H9 (cell line): Measurements from ENCODE around the gene PTPN7. TPM values are rescaled to one million over a fixed set of nuclear protein-coding genes. Genes with fewer than 3 reads are reported as not detected.

Experiments used
- DNase-seq: peaks from one replicate; pipeline ENCODE4 v3.0.0-alpha.2; 2017
- H2AFZ ChIP-seq: one replicate; pipeline ENCODE4 v1.6.1; 2013; ENCODE audit warnings: mild to moderate bottlenecking, low read length, control low read depth, moderate library complexity
- H2AK5ac ChIP-seq: 2 replicates; pipeline ENCODE4 v1.6.1; 2013; ENCODE audit warnings: low read length, control low read depth, mixed read lengths; ENCODE audit not compliant: insufficient read length
- H2BK120ac ChIP-seq: one replicate; pipeline ENCODE4 v1.6.1; 2013; ENCODE audit warnings: low read depth, mild to moderate bottlenecking, low read length, control low read depth, inconsistent platforms; ENCODE audit not compliant: poor library complexity, severe bottlenecking
- H2BK12ac ChIP-seq: 2 replicates; pipeline ENCODE4 v1.6.1; 2013; ENCODE audit warnings: low read length, control low read depth, mixed read lengths, low read depth; ENCODE audit not compliant: insufficient read length
- H2BK15ac ChIP-seq: 2 replicates; pipeline ENCODE4 v1.6.1; 2013; ENCODE audit warnings: low read depth, low read length, control low read depth
- H2BK20ac ChIP-seq: one replicate; pipeline ENCODE4 v1.6.1; 2013; ENCODE audit warnings: low read depth, mild to moderate bottlenecking, low read length, control low read depth, inconsistent platforms; ENCODE audit not compliant: poor library complexity, severe bottlenecking
- H2BK5ac ChIP-seq: 2 replicates; pipeline ENCODE4 v1.6.1; 2013; ENCODE audit warnings: low read length, control low read depth, mixed read lengths; ENCODE audit not compliant: insufficient read length
- H3K14ac ChIP-seq: 2 replicates; pipeline ENCODE4 v1.6.1; 2013; ENCODE audit warnings: low read length, control low read depth; ENCODE audit not compliant: insufficient read depth
- H3K18ac ChIP-seq: 2 replicates; pipeline ENCODE4 v1.6.1; 2013; ENCODE audit warnings: low read depth, mild to moderate bottlenecking, mixed read lengths, low read length, control low read depth; ENCODE audit not compliant: insufficient read length
- H3K23ac ChIP-seq: 2 replicates; pipeline ENCODE4 v1.6.1; 2013; ENCODE audit warnings: low read length, control low read depth, mixed read lengths, low read depth; ENCODE audit not compliant: insufficient read length
- H3K23me2 ChIP-seq: 2 replicates; pipeline ENCODE4 v1.6.1; 2013; ENCODE audit warnings: low read depth, mild to moderate bottlenecking, mixed read lengths, low read length, control low read depth; ENCODE audit not compliant: insufficient read length, poor library complexity, severe bottlenecking
- H3K27ac ChIP-seq: 2 replicates; pipeline ENCODE4 v1.5.1; 2013; ENCODE audit warnings: low read length, control low read depth, mixed read lengths, low read depth; ENCODE audit not compliant: insufficient read length
- H3K27me3 ChIP-seq: 2 replicates; pipeline ENCODE4 v1.6.1; 2013; ENCODE audit warnings: low read length, control low read depth, inconsistent platforms; ENCODE audit not compliant: insufficient read depth
- H3K4ac ChIP-seq: 2 replicates; pipeline ENCODE4 v1.6.1; 2013; ENCODE audit warnings: low read depth, mild to moderate bottlenecking, control low read depth, inconsistent platforms, low read length, moderate library complexity
- H3K4me1 ChIP-seq: 2 replicates; pipeline ENCODE4 v1.6.1; 2013; ENCODE audit warnings: low read length, control low read depth, inconsistent platforms; ENCODE audit not compliant: insufficient read depth
- H3K4me2 ChIP-seq: 2 replicates; pipeline ENCODE4 v1.6.1; 2013; ENCODE audit warnings: low read length, control low read depth, mixed read lengths; ENCODE audit not compliant: insufficient read length, insufficient read depth
- H3K56ac ChIP-seq: 2 replicates; pipeline ENCODE4 v1.6.1; 2013; ENCODE audit warnings: low read depth, mild to moderate bottlenecking, mixed read lengths, low read length, control low read depth; ENCODE audit not compliant: insufficient read length
- H3K79me1 ChIP-seq: 2 replicates; pipeline ENCODE4 v1.6.1; 2013; ENCODE audit warnings: low read depth, mild to moderate bottlenecking, moderate library complexity, low read length, control low read depth, inconsistent platforms; ENCODE audit not compliant: insufficient read depth, poor library complexity, severe bottlenecking
- H3K79me2 ChIP-seq: 2 replicates; pipeline ENCODE4 v1.6.1; 2013; ENCODE audit warnings: low read length, control low read depth, inconsistent platforms; ENCODE audit not compliant: insufficient read depth
- H3K9ac ChIP-seq: 2 replicates; pipeline ENCODE4 v1.6.1; 2013; ENCODE audit warnings: low read length, control low read depth, mixed read lengths; ENCODE audit not compliant: insufficient read length; ENCODE audit errors: extremely low read depth
- H3K9me3 ChIP-seq: one replicate; pipeline ENCODE4 v1.6.1; 2013; ENCODE audit warnings: low read depth, low read length, inconsistent platforms; ENCODE audit not compliant: control insufficient read depth
- H3T11ph ChIP-seq: one replicate; pipeline ENCODE4 v1.6.1; 2013; ENCODE audit warnings: mild to moderate bottlenecking, low read length, control low read depth, inconsistent platforms
- H4K20me1 ChIP-seq: one replicate; pipeline ENCODE4 v1.6.1; 2013; ENCODE audit not compliant: control insufficient read depth, insufficient read length, insufficient read depth
- H4K5ac ChIP-seq: 2 replicates; pipeline ENCODE4 v1.6.1; 2013; ENCODE audit warnings: low read depth, mild to moderate bottlenecking, mixed read lengths, low read length, control low read depth; ENCODE audit not compliant: insufficient read length
- H4K8ac ChIP-seq: replicated peaks from 2 replicates; pipeline ENCODE4 v1.6.1; 2013; ENCODE audit warnings: low read length, control low read depth, mixed read lengths, low read depth; ENCODE audit not compliant: insufficient read length
- H4K91ac ChIP-seq: 2 replicates; pipeline ENCODE4 v1.6.1; 2013; ENCODE audit warnings: low read depth, mild to moderate bottlenecking, moderate library complexity, mixed read lengths, low read length, control low read depth; ENCODE audit not compliant: insufficient read length
- H3K27ac Mint-ChIP-seq, 3 experiments: 2 replicates in 2 of 3; 3 replicates in 1 of 3; pipeline ENCODE4 v1.8.0; 2020 to 2021; ENCODE audit warnings: mixed read lengths in 3 of 3, mild to moderate bottlenecking in 1 of 3, moderate library complexity in 1 of 3
- H3K27me3 Mint-ChIP-seq: 2 replicates; pipeline ENCODE4 v1.8.0; 2021; ENCODE audit warnings: low read depth, mild to moderate bottlenecking, moderate library complexity, mixed read lengths
- H3K36me3 Mint-ChIP-seq, 3 experiments: 2 replicates in 2 of 3; 3 replicates in 1 of 3; pipeline ENCODE4 v1.8.0; 2020 to 2021; ENCODE audit warnings: low read depth in 3 of 3, mixed read lengths in 3 of 3; ENCODE audit not compliant: insufficient read depth in 1 of 3
- H3K4me1 Mint-ChIP-seq, 2 experiments: 2 replicates each; pipeline ENCODE4 v1.8.0; 2020; ENCODE audit warnings: mixed read lengths in 2 of 2
- H3K4me3 Mint-ChIP-seq, 2 experiments: 2 replicates in 1 of 2; 3 replicates in 1 of 2; pipeline ENCODE4 v1.8.0; 2020 to 2021; ENCODE audit warnings: mild to moderate bottlenecking in 2 of 2, mixed read lengths in 2 of 2, moderate library complexity in 1 of 2
- H3K9me3 Mint-ChIP-seq, 2 experiments: 2 replicates in 1 of 2; 3 replicates in 1 of 2; pipeline ENCODE4 v1.8.0; 2020; ENCODE audit warnings: mild to moderate bottlenecking in 2 of 2, mixed read lengths in 2 of 2, moderate library complexity in 1 of 2
- CTCF ChIP-seq: fragments of 200-600 bp; sonication (generic); conservative IDR thresholded peaks from 3 replicates; pipeline ENCODE4 v1.8.0; 2021; ENCODE audit warnings: antibody characterized with exemption, mild to moderate bottlenecking
- WGBS: extraction: QIAGEN DNeasy Blood & Tissue Kit; methylation state at CpG from one replicate; pipeline ENCODE4 v1.1.7; 2013; ENCODE audit warnings: missing lambda C conversion rate, low lambda C conversion rate, mixed read lengths; ENCODE audit not compliant: insufficient read length; ENCODE audit errors: extremely low coverage; 5-methylcytosine and 5-hydroxymethylcytosine counted together
- total RNA-seq: library from RNA; stranded (reverse); gene quantifications from 2 replicates; pipeline ENCODE4 v1.2.1, GENCODE V29; 2021

Gene PTPN7
- total RNA-seq, 1 experiment from 2014 or later, result 0.72 TPM

DNA sequence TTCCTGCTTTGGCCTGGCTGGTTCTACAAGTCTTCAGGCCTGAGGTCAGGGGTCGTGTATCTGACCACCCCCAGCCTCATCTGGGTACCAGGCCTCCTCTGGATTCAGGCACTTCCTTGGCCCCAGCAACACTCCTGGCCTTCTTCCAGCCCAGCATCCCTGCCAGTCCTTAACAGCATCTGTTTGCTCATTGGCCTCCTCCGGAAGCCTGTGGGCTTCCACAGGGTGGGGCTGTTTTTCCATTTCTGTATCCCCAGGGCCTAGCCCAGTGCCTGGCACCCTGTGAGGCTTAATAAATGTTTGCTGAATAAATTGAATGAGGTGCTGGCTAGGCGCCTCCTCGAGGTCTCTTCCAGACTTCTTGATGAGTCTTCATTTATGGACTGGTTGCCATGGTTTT lies 59.2 kb downstream of the PTPN7 start:
- H3K56ac ChIP-seq, result no peak overlapping the region
- no peak overlapping the region for H3T11ph ChIP-seq

More for the DNA sequence above, 59.2 kb downstream of the PTPN7 start:
- H3K4ac ChIP-seq, result no peak overlapping the region
- H2BK12ac ChIP-seq, result no peak overlapping the region
- no peak overlapping the region for H3K23ac ChIP-seq
- no peak overlapping the region for H2AFZ ChIP-seq
- H4K8ac ChIP-seq, result no peak overlapping the region
- peak overlapping the region in 2 of 3 experiments; percentile 45 to 94; a peak in 5 of 7 replicates for H3K27ac Mint-ChIP-seq
- no peak for DNase-seq
- H2BK120ac ChIP-seq, result no peak overlapping the region
- H3K18ac ChIP-seq, result no peak overlapping the region
- H2BK20ac ChIP-seq, result no peak overlapping the region
- H3K36me3 Mint-ChIP-seq, result no peaks in the 10 kb centered on the region
- H3K23me2 ChIP-seq, result no peaks in the 10 kb centered on the region
- no peak overlapping the region for H3K9ac ChIP-seq
- H3K27ac ChIP-seq, result no peak overlapping the region
- no peak overlapping the region for H3K14ac ChIP-seq
- no peaks in the 10 kb centered on the region; a peak in 1 of 5 replicates for H3K9me3 Mint-ChIP-seq
- no peak overlapping the region for H2AK5ac ChIP-seq
- WGBS, result no CpG with 5 or more reads among the region's 4 CpGs
- no peak overlapping the region for H4K91ac ChIP-seq
- no peak overlapping the region for H3K4me3 Mint-ChIP-seq
- no peak overlapping the region for H3K4me2 ChIP-seq
- peaks cover 2% of the 10 kb centered on the region; the same call in 1 of the 2 replicates for H3K4me1 ChIP-seq
- H3K27me3 Mint-ChIP-seq, result peaks cover 2% of the 10 kb centered on the region; the same call in 1 of the 2 replicates
- H4K20me1 ChIP-seq, result no peaks in the 10 kb centered on the region
- no peaks in the 10 kb centered on the region for H3K79me2 ChIP-seq
- peaks cover 27 to 38% of the 10 kb centered on the region in 2 experiments for H3K4me1 Mint-ChIP-seq
- no peaks in the 10 kb centered on the region for H3K79me1 ChIP-seq
- no peaks in the 10 kb centered on the region for H3K9me3 ChIP-seq
- H2BK5ac ChIP-seq, result no peak overlapping the region
- no peak overlapping the region for H4K5ac ChIP-seq
- peak; percentile 32; the same call in 2 of the 3 replicates for TF ChIP-seq CTCF
- no peaks in the 10 kb centered on the region for H3K27me3 ChIP-seq
- H2BK15ac ChIP-seq, result no peak overlapping the region

Other genes with a start within 250 kb of the PTPN7 start
- gene LMOD1, start 214.1 kb downstream of the PTPN7 start, total RNA-seq, result 0.31 and 0.44 TPM in 2 replicates
- 60.3 and 60.9 TPM in 2 replicates for gene TIMM17A, start 205.1 kb downstream of the PTPN7 start, total RNA-seq
- 49.2 and 49.9 TPM in 2 replicates for gene RNPEP, start 178.0 kb downstream of the PTPN7 start, total RNA-seq
- 9.1 and 10.4 TPM in 2 replicates for gene ELF3, start 150.0 kb downstream of the PTPN7 start, total RNA-seq
- gene GPR37L1, start 37.7 kb downstream of the PTPN7 start, total RNA-seq, result 0.11 TPM in 2 replicates
- 58.6 and 67.2 TPM in 2 replicates for gene ARL8A, start 15.9 kb downstream of the PTPN7 start, total RNA-seq
- 0.66 and 1.0 TPM in 2 replicates for gene LGR6, start 33.2 kb upstream of the PTPN7 start, total RNA-seq
- gene UBE2T, start 181.3 kb upstream of the PTPN7 start, total RNA-seq, result 50.9 and 56.0 TPM in 2 replicates
- 8.1 and 12.9 TPM in 2 replicates for gene PPP1R12B, start 188.1 kb upstream of the PTPN7 start, total RNA-seq